ENCODE results near the gene TIMP2.

DNA sequence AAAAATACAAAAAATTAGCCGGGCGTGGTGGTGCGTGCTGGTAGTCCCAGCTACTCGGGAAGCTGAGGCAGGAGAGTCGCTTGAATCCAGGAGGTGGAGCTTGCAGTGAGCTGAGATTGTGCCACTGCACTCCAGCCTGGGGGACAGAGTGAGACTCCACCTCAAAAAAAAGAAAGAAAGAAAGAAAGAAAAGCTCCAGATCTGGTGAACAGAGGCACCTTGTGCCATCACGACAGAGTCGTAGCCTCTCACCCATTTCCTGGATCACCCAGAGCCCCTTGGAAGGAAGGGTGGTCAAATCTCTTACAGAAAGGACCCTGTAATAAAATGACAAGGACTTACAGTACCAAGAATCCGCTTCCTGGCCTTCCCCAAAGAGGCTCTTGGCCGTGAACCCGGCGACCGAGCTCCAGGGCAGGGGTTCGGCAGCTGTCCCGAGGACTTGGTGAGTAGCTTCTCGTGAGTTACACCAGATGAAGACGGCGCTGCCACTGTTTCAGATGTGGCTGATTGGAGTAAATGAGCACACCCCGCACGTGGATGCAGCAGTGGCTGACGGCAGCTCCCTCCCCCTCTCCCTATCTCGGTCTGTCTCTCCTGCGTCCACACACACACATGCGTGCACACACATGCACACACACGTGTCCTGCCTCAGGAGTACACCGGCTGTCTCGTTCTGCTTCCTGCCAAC, 41.1 kb upstream of the TIMP2 start:
- no peak for TF ChIP-seq POLR2A (IDR thresholded peaks at IDR 0.05)
- TF ChIP-seq, protein P1, sequence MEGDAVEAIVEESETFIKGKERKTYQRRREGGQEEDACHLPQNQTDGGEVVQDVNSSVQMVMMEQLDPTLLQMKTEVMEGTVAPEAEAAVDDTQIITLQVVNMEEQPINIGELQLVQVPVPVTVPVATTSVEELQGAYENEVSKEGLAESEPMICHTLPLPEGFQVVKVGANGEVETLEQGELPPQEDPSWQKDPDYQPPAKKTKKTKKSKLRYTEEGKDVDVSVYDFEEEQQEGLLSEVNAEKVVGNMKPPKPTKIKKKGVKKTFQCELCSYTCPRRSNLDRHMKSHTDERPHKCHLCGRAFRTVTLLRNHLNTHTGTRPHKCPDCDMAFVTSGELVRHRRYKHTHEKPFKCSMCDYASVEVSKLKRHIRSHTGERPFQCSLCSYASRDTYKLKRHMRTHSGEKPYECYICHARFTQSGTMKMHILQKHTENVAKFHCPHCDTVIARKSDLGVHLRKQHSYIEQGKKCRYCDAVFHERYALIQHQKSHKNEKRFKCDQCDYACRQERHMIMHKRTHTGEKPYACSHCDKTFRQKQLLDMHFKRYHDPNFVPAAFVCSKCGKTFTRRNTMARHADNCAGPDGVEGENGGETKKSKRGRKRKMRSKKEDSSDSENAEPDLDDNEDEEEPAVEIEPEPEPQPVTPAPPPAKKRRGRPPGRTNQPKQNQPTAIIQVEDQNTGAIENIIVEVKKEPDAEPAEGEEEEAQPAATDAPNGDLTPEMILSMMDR (IDR thresholded peaks at IDR 0.05) = no peak

Data from tibial nerve (tissue), 3 donors.